GM23338 (cell line): ENCODE data around the gene ADGRF1. TPM values are rescaled to one million over a fixed set of nuclear protein-coding genes. Genes with fewer than 3 reads are reported as not detected.
A peak's percentile ranks its signal among the peaks of the same experiment; 100 is the strongest.

Experiments
- ATAC-seq: fragments of 200-7000 bp; cut with Tn5 transposase; 3 replicates; pipeline ENCODE4 v1.9.1; 2020
- DNase-seq: peaks from one replicate; pipeline ENCODE4 v3.0.0-alpha.2; 2015; ENCODE audit warnings: low spot score
- H2AFZ ChIP-seq: fragments of 200-600 bp; sonication (generic); 2 replicates; pipeline ENCODE4 v1.8.0; 2016; ENCODE audit warnings: antibody characterized with exemption, mild to moderate bottlenecking, moderate library complexity
- H3F3A ChIP-seq: fragments of 200-600 bp; sonication (generic); replicated peaks from 2 replicates; pipeline ENCODE4 v1.8.0; 2017; ENCODE audit warnings: antibody characterized with exemption, mixed run types, low read depth
- H3K27ac ChIP-seq: fragments of 200-600 bp; sonication (generic); 2 replicates; pipeline ENCODE4 v1.6.1; 2016; ENCODE audit warnings: low read depth
- H3K27me3 ChIP-seq: fragments of 200-600 bp; sonication (generic); 2 replicates; pipeline ENCODE4 v1.8.0; 2016; ENCODE audit warnings: mild to moderate bottlenecking, mixed run types, moderate library complexity; ENCODE audit not compliant: insufficient read depth
- H3K36me3 ChIP-seq: fragments of 200-600 bp; sonication (generic); 2 replicates; pipeline ENCODE4 v1.8.0; 2016; ENCODE audit warnings: mild to moderate bottlenecking; ENCODE audit not compliant: insufficient read depth
- H3K4me1 ChIP-seq: fragments of 200-600 bp; sonication (generic); 2 replicates; pipeline ENCODE4 v1.8.0; 2016; ENCODE audit warnings: mild to moderate bottlenecking, moderate library complexity; ENCODE audit not compliant: insufficient read depth
- H3K4me2 ChIP-seq: fragments of 200-600 bp; sonication (generic); 2 replicates; pipeline ENCODE4 v1.7.1; 2017; ENCODE audit warnings: mixed run types
- H3K4me3 ChIP-seq: fragments of 200-600 bp; sonication (generic); 2 replicates; pipeline ENCODE4 v1.6.1; 2016; ENCODE audit warnings: mixed run types
- H3K79me2 ChIP-seq: fragments of 200-600 bp; sonication (generic); replicated peaks from 2 replicates; pipeline ENCODE4 v1.8.0; 2017; ENCODE audit warnings: mild to moderate bottlenecking; ENCODE audit not compliant: insufficient read depth
- H3K9me2 ChIP-seq: fragments of 200-600 bp; sonication (generic); 2 replicates; pipeline ENCODE4 v1.8.0; 2017; ENCODE audit not compliant: insufficient read depth
- H4K20me1 ChIP-seq: fragments of 200-600 bp; sonication (generic); replicated peaks from 2 replicates; pipeline ENCODE4 v1.8.0; 2017; ENCODE audit warnings: mild to moderate bottlenecking; ENCODE audit not compliant: insufficient read depth
- H3K27ac Mint-ChIP-seq: 2 replicates; pipeline ENCODE4 v1.8.0; 2020; ENCODE audit warnings: inconsistent platforms, mild to moderate bottlenecking, moderate library complexity, mixed read lengths
- H3K27me3 Mint-ChIP-seq: 3 replicates; pipeline ENCODE4 v1.8.0; 2022; ENCODE audit warnings: low read depth, mild to moderate bottlenecking, moderate library complexity, mixed read lengths, inconsistent platforms; ENCODE audit not compliant: insufficient read depth, poor library complexity
- H3K36me3 Mint-ChIP-seq: 3 replicates; pipeline ENCODE4 v1.8.0; 2021; ENCODE audit warnings: low read depth, mild to moderate bottlenecking, inconsistent platforms, moderate library complexity, mixed read lengths
- H3K4me1 Mint-ChIP-seq: 3 replicates; pipeline ENCODE4 v1.8.0; 2020; ENCODE audit warnings: mild to moderate bottlenecking, inconsistent platforms, mixed read lengths
- H3K4me3 Mint-ChIP-seq: 3 replicates; pipeline ENCODE4 v1.8.0; 2021; ENCODE audit warnings: moderate library complexity, mild to moderate bottlenecking, inconsistent platforms, mixed read lengths
- H3K9me3 Mint-ChIP-seq: 3 replicates; pipeline ENCODE4 v1.8.0; 2020; ENCODE audit warnings: moderate library complexity, mild to moderate bottlenecking, inconsistent platforms, mixed read lengths
- CREB1 ChIP-seq: fragments of 250-450 bp; sonication (Bioruptor Pico); IDR thresholded peaks from 2 replicates; pipeline ENCODE4 v1.5.0; 2020; ENCODE audit warnings: low read depth, mild to moderate bottlenecking, moderate library complexity
- EZH2phosphoT487 ChIP-seq: fragments of 200-600 bp; sonication (generic); IDR thresholded peaks from one replicate; pipeline ENCODE4 v1.8.1; 2018; ENCODE audit warnings: antibody characterized with exemption; ENCODE audit not compliant: unreplicated experiment
- JUNB ChIP-seq: IDR thresholded peaks from one replicate; pipeline ENCODE4 v1.6.1; 2016; ENCODE audit warnings: antibody characterized with exemption; ENCODE audit not compliant: unreplicated experiment
- NANOG ChIP-seq: IDR thresholded peaks from 2 replicates; pipeline ENCODE4 v1.6.1; 2016; ENCODE audit warnings: antibody characterized with exemption, borderline replicate concordance
- ZNF114 ChIP-seq: fragments of 250-450 bp; sonication (Bioruptor Pico); IDR thresholded peaks from 2 replicates; pipeline ENCODE4 v1.5.0; 2020; ENCODE audit warnings: mild to moderate bottlenecking, moderate library complexity
- ZNF331 ChIP-seq: fragments of 250-450 bp; sonication (Bioruptor Pico); IDR thresholded peaks from 2 replicates; pipeline ENCODE4 v1.5.0; 2020; ENCODE audit warnings: low read depth, mild to moderate bottlenecking, moderate library complexity
- polyA plus RNA-seq: library from polyadenylated mRNA; unstranded; fragments of >200 nt; fragmentation: Nextera tagmentation; extraction: Ambion mirVana; gene quantifications from 2 replicates; pipeline ENCODE4 v1.2.1, GENCODE V29; 2016
- total RNA-seq: library from RNA; depleted of rRNA; stranded (reverse); fragments of >200 nt; shearing (Covaris generic); gene quantifications from 2 replicates; pipeline ENCODE4 v1.2.3, GENCODE V29; 2014
- TF ChIP-seq, protein P1 (sequence below), 2 experiments: fragments of 200-600 bp in 1 of 2; sonication (generic) in 1 of 2; conservative IDR thresholded peaks; 2 replicates each; pipeline versions ENCODE4 v1.5.1 to v1.6.1; 2016 to 2017; ENCODE audit warnings: antibody characterized with exemption in 2 of 2, low read depth in 2 of 2, mild to moderate bottlenecking in 2 of 2, moderate library complexity in 1 of 2
- TF ChIP-seq, protein P2 (sequence below): fragments of 250-450 bp; sonication (Bioruptor Pico); IDR thresholded peaks from 2 replicates; pipeline ENCODE4 v1.5.0; 2020; ENCODE audit warnings: mild to moderate bottlenecking, moderate library complexity
- TF ChIP-seq, protein P3 (sequence below): IDR thresholded peaks from 2 replicates; pipeline ENCODE4 v1.6.1; 2016; ENCODE audit warnings: antibody characterized with exemption
- TF ChIP-seq, protein P4 (sequence below): IDR thresholded peaks from one replicate; pipeline ENCODE4 v1.6.1; 2018; ENCODE audit warnings: antibody characterized with exemption; ENCODE audit not compliant: unreplicated experiment

The ADGRF1 gene
- total and polyA plus RNA-seq, 2 experiments from 2014 or later, result not detected

DNA sequence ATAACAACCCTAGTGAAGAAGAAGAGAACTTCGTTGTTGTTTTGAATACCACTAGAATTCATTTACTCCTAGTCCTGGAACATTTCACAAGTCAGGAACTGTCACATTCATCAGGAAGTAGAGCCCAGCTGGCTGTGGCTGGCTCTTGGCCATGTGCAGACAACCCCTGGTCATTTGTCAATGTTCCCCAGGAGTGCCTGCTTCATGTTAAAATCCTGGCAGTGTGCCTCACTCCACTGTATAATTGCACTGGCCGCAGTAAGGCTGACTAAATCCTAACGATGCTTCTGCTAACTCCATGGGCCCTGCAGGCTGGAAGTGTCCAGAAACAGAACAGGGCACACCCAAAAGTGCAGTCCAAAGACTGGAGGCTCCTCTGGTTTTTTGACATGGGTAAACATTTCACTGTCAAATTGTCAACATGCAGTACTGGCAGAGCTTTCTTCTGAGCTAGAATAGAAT lies 41.5 kb upstream of the ADGRF1 start:
- Mint-ChIP-seq H3K36me3 (no peaks in the 10 kb centered on the region), H3K4me3 (no peak overlapping the region), H3K27me3 (no peaks in the 10 kb centered on the region), H3K4me1 (no peaks in the 10 kb centered on the region), H3K9me3 (no peaks in the 10 kb centered on the region), H3K27ac (no peak overlapping the region)
- Histone ChIP-seq H4K20me1 (no peaks in the 10 kb centered on the region), H3K79me2 (no peaks in the 10 kb centered on the region), H3K4me3 (no peak overlapping the region), H3K9me2 (peaks cover 3% of the 10 kb centered on the region; the same call in 1 of the 2 replicates), H3F3A (no peaks in the 10 kb centered on the region), H3K36me3 (no peaks in the 10 kb centered on the region), H2AFZ (peak overlapping the region; percentile 32; the same call in 1 of the 2 replicates), H3K4me1 (no peaks in the 10 kb centered on the region), H3K4me2 (no peak overlapping the region), H3K27me3 (no peaks in the 10 kb centered on the region), H3K27ac (no peak overlapping the region)
- TF ChIP-seq, protein P1, sequence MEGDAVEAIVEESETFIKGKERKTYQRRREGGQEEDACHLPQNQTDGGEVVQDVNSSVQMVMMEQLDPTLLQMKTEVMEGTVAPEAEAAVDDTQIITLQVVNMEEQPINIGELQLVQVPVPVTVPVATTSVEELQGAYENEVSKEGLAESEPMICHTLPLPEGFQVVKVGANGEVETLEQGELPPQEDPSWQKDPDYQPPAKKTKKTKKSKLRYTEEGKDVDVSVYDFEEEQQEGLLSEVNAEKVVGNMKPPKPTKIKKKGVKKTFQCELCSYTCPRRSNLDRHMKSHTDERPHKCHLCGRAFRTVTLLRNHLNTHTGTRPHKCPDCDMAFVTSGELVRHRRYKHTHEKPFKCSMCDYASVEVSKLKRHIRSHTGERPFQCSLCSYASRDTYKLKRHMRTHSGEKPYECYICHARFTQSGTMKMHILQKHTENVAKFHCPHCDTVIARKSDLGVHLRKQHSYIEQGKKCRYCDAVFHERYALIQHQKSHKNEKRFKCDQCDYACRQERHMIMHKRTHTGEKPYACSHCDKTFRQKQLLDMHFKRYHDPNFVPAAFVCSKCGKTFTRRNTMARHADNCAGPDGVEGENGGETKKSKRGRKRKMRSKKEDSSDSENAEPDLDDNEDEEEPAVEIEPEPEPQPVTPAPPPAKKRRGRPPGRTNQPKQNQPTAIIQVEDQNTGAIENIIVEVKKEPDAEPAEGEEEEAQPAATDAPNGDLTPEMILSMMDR (conservative IDR thresholded peaks at IDR 0.05; ENCODE audit: low read depth in 2 of 2), result no peak
- TF ChIP-seq EZH2phosphoT487 (no peak), JUNB (no peak), NANOG (no peak), ZNF114 (CRISPR knock-in tag) (no peak), CREB1 (no peak), ZNF331 (CRISPR knock-in tag) (no peak)
- TF ChIP-seq, protein P2, sequence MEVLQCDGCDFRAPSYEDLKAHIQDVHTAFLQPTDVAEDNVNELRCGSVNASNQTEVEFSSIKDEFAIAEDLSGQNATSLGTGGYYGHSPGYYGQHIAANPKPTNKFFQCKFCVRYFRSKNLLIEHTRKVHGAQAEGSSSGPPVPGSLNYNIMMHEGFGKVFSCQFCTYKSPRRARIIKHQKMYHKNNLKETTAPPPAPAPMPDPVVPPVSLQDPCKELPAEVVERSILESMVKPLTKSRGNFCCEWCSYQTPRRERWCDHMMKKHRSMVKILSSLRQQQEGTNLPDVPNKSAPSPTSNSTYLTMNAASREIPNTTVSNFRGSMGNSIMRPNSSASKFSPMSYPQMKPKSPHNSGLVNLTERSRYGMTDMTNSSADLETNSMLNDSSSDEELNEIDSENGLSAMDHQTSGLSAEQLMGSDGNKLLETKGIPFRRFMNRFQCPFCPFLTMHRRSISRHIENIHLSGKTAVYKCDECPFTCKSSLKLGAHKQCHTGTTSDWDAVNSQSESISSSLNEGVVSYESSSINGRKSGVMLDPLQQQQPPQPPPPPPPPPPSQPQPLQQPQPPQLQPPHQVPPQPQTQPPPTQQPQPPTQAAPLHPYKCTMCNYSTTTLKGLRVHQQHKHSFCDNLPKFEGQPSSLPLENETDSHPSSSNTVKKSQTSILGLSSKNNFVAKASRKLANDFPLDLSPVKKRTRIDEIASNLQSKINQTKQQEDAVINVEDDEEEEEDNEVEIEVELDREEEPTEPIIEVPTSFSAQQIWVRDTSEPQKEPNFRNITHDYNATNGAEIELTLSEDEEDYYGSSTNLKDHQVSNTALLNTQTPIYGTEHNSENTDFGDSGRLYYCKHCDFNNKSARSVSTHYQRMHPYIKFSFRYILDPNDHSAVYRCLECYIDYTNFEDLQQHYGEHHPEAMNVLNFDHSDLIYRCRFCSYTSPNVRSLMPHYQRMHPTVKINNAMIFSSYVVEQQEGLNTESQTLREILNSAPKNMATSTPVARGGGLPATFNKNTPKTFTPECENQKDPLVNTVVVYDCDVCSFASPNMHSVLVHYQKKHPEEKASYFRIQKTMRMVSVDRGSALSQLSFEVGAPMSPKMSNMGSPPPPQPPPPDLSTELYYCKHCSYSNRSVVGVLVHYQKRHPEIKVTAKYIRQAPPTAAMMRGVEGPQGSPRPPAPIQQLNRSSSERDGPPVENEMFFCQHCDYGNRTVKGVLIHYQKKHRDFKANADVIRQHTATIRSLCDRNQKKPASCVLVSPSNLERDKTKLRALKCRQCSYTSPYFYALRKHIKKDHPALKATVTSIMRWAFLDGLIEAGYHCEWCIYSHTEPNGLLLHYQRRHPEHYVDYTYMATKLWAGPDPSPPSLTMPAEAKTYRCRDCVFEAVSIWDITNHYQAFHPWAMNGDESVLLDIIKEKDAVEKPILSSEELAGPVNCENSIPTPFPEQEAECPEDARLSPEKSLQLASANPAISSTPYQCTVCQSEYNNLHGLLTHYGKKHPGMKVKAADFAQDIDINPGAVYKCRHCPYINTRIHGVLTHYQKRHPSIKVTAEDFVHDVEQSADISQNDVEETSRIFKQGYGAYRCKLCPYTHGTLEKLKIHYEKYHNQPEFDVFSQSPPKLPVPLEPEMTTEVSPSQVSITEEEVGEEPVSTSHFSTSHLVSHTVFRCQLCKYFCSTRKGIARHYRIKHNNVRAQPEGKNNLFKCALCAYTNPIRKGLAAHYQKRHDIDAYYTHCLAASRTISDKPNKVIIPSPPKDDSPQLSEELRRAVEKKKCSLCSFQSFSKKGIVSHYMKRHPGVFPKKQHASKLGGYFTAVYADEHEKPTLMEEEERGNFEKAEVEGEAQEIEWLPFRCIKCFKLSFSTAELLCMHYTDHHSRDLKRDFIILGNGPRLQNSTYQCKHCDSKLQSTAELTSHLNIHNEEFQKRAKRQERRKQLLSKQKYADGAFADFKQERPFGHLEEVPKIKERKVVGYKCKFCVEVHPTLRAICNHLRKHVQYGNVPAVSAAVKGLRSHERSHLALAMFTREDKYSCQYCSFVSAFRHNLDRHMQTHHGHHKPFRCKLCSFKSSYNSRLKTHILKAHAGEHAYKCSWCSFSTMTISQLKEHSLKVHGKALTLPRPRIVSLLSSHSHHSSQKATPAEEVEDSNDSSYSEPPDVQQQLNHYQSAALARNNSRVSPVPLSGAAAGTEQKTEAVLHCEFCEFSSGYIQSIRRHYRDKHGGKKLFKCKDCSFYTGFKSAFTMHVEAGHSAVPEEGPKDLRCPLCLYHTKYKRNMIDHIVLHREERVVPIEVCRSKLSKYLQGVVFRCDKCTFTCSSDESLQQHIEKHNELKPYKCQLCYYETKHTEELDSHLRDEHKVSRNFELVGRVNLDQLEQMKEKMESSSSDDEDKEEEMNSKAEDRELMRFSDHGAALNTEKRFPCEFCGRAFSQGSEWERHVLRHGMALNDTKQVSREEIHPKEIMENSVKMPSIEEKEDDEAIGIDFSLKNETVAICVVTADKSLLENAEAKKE (CRISPR knock-in tag), result no peak
- TF ChIP-seq, protein P3, sequence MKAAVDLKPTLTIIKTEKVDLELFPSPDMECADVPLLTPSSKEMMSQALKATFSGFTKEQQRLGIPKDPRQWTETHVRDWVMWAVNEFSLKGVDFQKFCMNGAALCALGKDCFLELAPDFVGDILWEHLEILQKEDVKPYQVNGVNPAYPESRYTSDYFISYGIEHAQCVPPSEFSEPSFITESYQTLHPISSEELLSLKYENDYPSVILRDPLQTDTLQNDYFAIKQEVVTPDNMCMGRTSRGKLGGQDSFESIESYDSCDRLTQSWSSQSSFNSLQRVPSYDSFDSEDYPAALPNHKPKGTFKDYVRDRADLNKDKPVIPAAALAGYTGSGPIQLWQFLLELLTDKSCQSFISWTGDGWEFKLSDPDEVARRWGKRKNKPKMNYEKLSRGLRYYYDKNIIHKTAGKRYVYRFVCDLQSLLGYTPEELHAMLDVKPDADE, result no peak
- TF ChIP-seq, protein P4, sequence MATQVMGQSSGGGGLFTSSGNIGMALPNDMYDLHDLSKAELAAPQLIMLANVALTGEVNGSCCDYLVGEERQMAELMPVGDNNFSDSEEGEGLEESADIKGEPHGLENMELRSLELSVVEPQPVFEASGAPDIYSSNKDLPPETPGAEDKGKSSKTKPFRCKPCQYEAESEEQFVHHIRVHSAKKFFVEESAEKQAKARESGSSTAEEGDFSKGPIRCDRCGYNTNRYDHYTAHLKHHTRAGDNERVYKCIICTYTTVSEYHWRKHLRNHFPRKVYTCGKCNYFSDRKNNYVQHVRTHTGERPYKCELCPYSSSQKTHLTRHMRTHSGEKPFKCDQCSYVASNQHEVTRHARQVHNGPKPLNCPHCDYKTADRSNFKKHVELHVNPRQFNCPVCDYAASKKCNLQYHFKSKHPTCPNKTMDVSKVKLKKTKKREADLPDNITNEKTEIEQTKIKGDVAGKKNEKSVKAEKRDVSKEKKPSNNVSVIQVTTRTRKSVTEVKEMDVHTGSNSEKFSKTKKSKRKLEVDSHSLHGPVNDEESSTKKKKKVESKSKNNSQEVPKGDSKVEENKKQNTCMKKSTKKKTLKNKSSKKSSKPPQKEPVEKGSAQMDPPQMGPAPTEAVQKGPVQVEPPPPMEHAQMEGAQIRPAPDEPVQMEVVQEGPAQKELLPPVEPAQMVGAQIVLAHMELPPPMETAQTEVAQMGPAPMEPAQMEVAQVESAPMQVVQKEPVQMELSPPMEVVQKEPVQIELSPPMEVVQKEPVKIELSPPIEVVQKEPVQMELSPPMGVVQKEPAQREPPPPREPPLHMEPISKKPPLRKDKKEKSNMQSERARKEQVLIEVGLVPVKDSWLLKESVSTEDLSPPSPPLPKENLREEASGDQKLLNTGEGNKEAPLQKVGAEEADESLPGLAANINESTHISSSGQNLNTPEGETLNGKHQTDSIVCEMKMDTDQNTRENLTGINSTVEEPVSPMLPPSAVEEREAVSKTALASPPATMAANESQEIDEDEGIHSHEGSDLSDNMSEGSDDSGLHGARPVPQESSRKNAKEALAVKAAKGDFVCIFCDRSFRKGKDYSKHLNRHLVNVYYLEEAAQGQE, result no peak
- ATAC-seq (no peak), DNase-seq (no peak)
